D721Med (cell line): Measurements from ENCODE around the gene ZCCHC14.

Experiments used
- DNase-seq: peaks from one replicate; pipeline ENCODE4 v3.0.0; 2011; ENCODE audit warnings: low spot score; ENCODE audit not compliant: insufficient read length
- FAIRE-seq: peaks from 2 replicates; lab custom pipeline; 2011; peaks lifted over from hg19 to GRCh38; lab: Jason Lieb, UNC
- CTCF ChIP-seq: IDR thresholded peaks from 2 replicates; pipeline ENCODE4 v1.5.1; 2012; ENCODE audit warnings: mild to moderate bottlenecking, control low read depth; ENCODE audit not compliant: insufficient read depth; ENCODE audit errors: missing control alignments

ZCCHC14 gene

GRCh38 chr16:87412371-87412995 lies 80.3 kb downstream of the ZCCHC14 start:
- FAIRE-seq (no peak), DNase-seq (no peak)
- TF ChIP-seq CTCF = no peak

GRCh38 chr16:87411375-87412271 lies 81.2 kb downstream of the ZCCHC14 start:
- no peak for FAIRE-seq

GRCh38 chr16:87410968-87411367 lies 81.9 kb downstream of the ZCCHC14 start:
- no peak for FAIRE-seq
- DNase-seq = no peak
- TF ChIP-seq CTCF = no peak

More at GRCh38 chr16:87411375-87412271, 81.2 kb downstream of the ZCCHC14 start:
- no peak for DNase-seq
- TF ChIP-seq CTCF = no peak

GRCh38 chr16:87410530-87410929 lies 82.3 kb downstream of the ZCCHC14 start:
- TF ChIP-seq CTCF = no peak
- DNase-seq = no peak
- FAIRE-seq = no peak

GRCh38 chr16:87409781-87410180 lies 83.0 kb downstream of the ZCCHC14 start:
- TF ChIP-seq CTCF = no peak
- FAIRE-seq (no peak), DNase-seq (no peak)

- no peak for FAIRE-seq
- no peak for TF ChIP-seq CTCF
- no peak for DNase-seq
Observed at GRCh38 chr16:87409153-87409552, 83.7 kb downstream of the ZCCHC14 start.
